Endothelial cell of umbilical vein (primary cell): ENCODE data around the gene CPSF3.

Experiments
- CTCF ChIP-seq, 2 donors: IDR thresholded peaks; 1 replicate in 1 of 2; 2 replicates in 1 of 2; pipeline ENCODE4 v1.5.1; 2011; ENCODE audit warnings: low read length in 2 of 2, mild to moderate bottlenecking in 2 of 2, moderate library complexity in 2 of 2, control low read depth in 1 of 2, inconsistent platforms in 1 of 2, low read depth in 1 of 2; ENCODE audit not compliant: insufficient read depth in 1 of 2; ENCODE audit errors: extremely low read depth in 1 of 2
- EZH2 ChIP-seq: IDR thresholded peaks from 2 replicates; pipeline ENCODE4 v1.6.1; 2012; ENCODE audit warnings: borderline replicate concordance, low read depth, mild to moderate bottlenecking, moderate library complexity, low read length, inconsistent platforms; ENCODE audit not compliant: severe bottlenecking
- MAX ChIP-seq: IDR thresholded peaks from 2 replicates; pipeline ENCODE4 v1.6.1; 2011; ENCODE audit not compliant: insufficient read depth, insufficient read length
- POLR2A ChIP-seq: IDR thresholded peaks from 2 replicates; pipeline ENCODE4 v1.6.1; 2012; ENCODE audit warnings: low read depth, mild to moderate bottlenecking, control low read depth, low read length

- TF ChIP-seq CTCF (IDR thresholded peaks at IDR 0.05; ENCODE audit: extremely low read depth in 1 of 2, insufficient read depth in 1 of 2, low read depth in 1 of 2, low read length in 2 of 2) = no peak
- no peak for TF ChIP-seq MAX
- peak; percentile 76 for TF ChIP-seq POLR2A
- no peak for TF ChIP-seq EZH2
Measured at GRCh38 chr2:9423100-9423921, at the start of gene CPSF3, which contains the start of gene ITGB1BP1.
